K562 (cell line): ENCODE data around the gene HIVEP3. TPM values are rescaled to one million over a fixed set of nuclear protein-coding genes. Genes with fewer than 3 reads are reported as not detected.

Experiments
- ARHGAP35 ChIP-seq: fragments of 450-650 bp; IDR thresholded peaks from 2 replicates; pipeline ENCODE4 v1.6.1; 2018; ENCODE audit not compliant: partially characterized antibody
- CHD1 ChIP-seq: fragments of 200-600 bp; sonication (generic); IDR thresholded peaks from one replicate; pipeline ENCODE4 v1.6.1; 2012; ENCODE audit warnings: mild to moderate bottlenecking, moderate library complexity, low read length, inconsistent platforms
- FOXJ3 ChIP-seq: sonication (generic); formaldehyde crosslinking; IDR thresholded peaks from 2 replicates; pipeline ENCODE4 v1.4.0; 2020; ENCODE audit warnings: mild to moderate bottlenecking, missing genetic modification reagents
- KDM1A ChIP-seq, 2 experiments: fragments of 450-650 bp; IDR thresholded peaks; 2 replicates each; pipeline ENCODE4 v1.6.1; 2016; ENCODE audit warnings: mild to moderate bottlenecking in 2 of 2
- LEF1 ChIP-seq: fragments of 450-650 bp; IDR thresholded peaks from 2 replicates; pipeline ENCODE4 v1.6.1; 2016; ENCODE audit warnings: mild to moderate bottlenecking
- MAFG ChIP-seq: fragments of 450-650 bp; conservative IDR thresholded peaks from 2 replicates; pipeline ENCODE4 v1.6.1; 2016; ENCODE audit warnings: missing genetic modification characterization, missing compliant biosample characterization
- NR2C1 ChIP-seq, 2 experiments: fragments of 450-650 bp; IDR thresholded peaks; 2 replicates each; pipeline ENCODE4 v1.6.1; 2017; ENCODE audit warnings: mild to moderate bottlenecking in 2 of 2, antibody characterized with exemption in 1 of 2, inconsistent platforms in 1 of 2, missing compliant biosample characterization in 1 of 2, missing genetic modification characterization in 1 of 2
- NR4A1 ChIP-seq, 2 experiments: fragments of 250-450 bp in 1 of 2; fragments of 450-650 bp in 1 of 2; sonication (Bioruptor Pico) in 1 of 2; IDR thresholded peaks; 2 replicates each; pipeline versions ENCODE4 v1.4.0 to v1.6.1; 2016 to 2020; ENCODE audit warnings: mild to moderate bottlenecking in 2 of 2, missing compliant biosample characterization in 1 of 2, missing genetic modification characterization in 1 of 2, moderate library complexity in 1 of 2
- SLC30A9 ChIP-seq: fragments of 250-450 bp; sonication (Bioruptor Pico); IDR thresholded peaks from 2 replicates; pipeline ENCODE4 v1.8.0; 2022; ENCODE audit warnings: mild to moderate bottlenecking, moderate library complexity
- SMARCA5 ChIP-seq: fragments of 450-650 bp; IDR thresholded peaks from 2 replicates; pipeline ENCODE4 v1.6.1; 2016
- ZBED1 ChIP-seq: IDR thresholded peaks from 2 replicates; pipeline ENCODE4 v1.6.1; 2014
- ZNF583 ChIP-seq: fragments of 250-450 bp; sonication (Bioruptor Pico); IDR thresholded peaks from 2 replicates; pipeline ENCODE4 v1.4.0; 2020
- polyA plus RNA-seq, 8 experiments: library from polyadenylated mRNA; depleted of rRNA in 4 of 8; stranded (reverse) in 5 of 8; unstranded in 3 of 8; fragments of >200 nt; fragmentation: Nextera tagmentation in 2 of 8; fragmentation: Illumina TruSeq in 1 of 8; extraction: Ambion mirVana in 2 of 8; extraction: Trizol in 1 of 8; gene quantifications; 2 replicates each; pipeline versions ENCODE4 v1.2.1 to v1.2.3, GENCODE V29; 2011 to 2014; ENCODE audit warnings: inconsistent platforms in 1 of 8, missing spikeins in 1 of 8
- total RNA-seq, 7 experiments: library from RNA; depleted of rRNA in 6 of 7; stranded (reverse); fragments of >200 nt in 6 of 7; fragmentation: Illumina TruSeq in 2 of 7; extraction: Trizol in 2 of 7; gene quantifications; 2 replicates each; pipeline versions ENCODE4 v1.2.1 to v1.2.3, GENCODE V29; 2011 to 2021; ENCODE audit warnings: low replicate concordance in 1 of 7
- TF ChIP-seq, protein P1 (sequence below): fragments of 200-800 bp; sonication (Bioruptor generic); IDR thresholded peaks from 2 replicates; pipeline ENCODE4 v1.6.1; 2017; ENCODE audit warnings: missing genetic modification characterization, missing compliant biosample characterization
- TF ChIP-seq, protein P2 (sequence below), 2 experiments: fragments of 450-650 bp; formaldehyde crosslinking in 1 of 2; IDR thresholded peaks; 2 replicates each; pipeline versions ENCODE4 v1.4.0 to v1.6.1; 2014 to 2020; ENCODE audit warnings: mild to moderate bottlenecking in 2 of 2, borderline replicate concordance in 1 of 2, low read depth in 1 of 2
- TF ChIP-seq, protein P3 (sequence below), 2 experiments: fragments of 450-650 bp; IDR thresholded peaks; 2 replicates each; pipeline ENCODE4 v1.6.1; 2018; ENCODE audit warnings: mild to moderate bottlenecking in 2 of 2, low read depth in 1 of 2; ENCODE audit not compliant: partially characterized antibody in 2 of 2

Gene HIVEP3
- total and polyA plus RNA-seq, 9 of the 15 experiments (the other 6 are each of a cell fraction or from before 2014, with no cell fraction given), result 0.09 to 0.58 (median 0.34) TPM; not detected in 1

DNA sequence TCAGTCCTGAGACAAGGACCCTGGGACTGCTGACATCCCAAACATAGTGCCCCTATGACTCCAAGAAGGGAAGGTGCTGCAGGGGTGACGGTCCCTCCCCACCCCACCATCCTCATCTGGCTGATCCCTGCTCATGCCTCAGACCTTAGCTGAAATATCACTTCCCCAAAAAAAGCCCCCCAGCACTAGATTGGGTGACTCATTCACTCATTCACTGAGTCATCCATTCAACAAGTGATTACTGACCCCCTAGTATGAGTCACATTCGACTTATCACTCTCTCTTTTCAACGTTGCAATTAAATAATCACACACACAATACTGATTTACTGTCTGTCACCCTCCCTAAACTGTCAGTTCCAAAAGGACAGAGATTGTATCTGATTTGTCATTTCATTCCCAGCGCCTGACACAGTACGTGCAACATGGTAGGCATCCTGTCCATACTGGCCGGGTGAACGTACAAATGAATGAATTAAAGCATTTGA is 48.6 kb downstream of the HIVEP3 start (continued):
- peak; percentile 95 for TF ChIP-seq KDM1A (IDR thresholded peaks at IDR 0.05)
- no peak for TF ChIP-seq LEF1
- no peak for TF ChIP-seq ZNF583 (CRISPR knock-in tag)
- TF ChIP-seq, protein P1, sequence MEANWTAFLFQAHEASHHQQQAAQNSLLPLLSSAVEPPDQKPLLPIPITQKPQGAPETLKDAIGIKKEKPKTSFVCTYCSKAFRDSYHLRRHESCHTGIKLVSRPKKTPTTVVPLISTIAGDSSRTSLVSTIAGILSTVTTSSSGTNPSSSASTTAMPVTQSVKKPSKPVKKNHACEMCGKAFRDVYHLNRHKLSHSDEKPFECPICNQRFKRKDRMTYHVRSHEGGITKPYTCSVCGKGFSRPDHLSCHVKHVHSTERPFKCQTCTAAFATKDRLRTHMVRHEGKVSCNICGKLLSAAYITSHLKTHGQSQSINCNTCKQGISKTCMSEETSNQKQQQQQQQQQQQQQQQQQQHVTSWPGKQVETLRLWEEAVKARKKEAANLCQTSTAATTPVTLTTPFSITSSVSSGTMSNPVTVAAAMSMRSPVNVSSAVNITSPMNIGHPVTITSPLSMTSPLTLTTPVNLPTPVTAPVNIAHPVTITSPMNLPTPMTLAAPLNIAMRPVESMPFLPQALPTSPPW (CRISPR knock-in tag), result peak; percentile 61
- no peak for TF ChIP-seq SLC30A9
- no peak for TF ChIP-seq CHD1
- no peak for TF ChIP-seq SMARCA5
- no peak for TF ChIP-seq ARHGAP35
- no peak for TF ChIP-seq NR4A1 (CRISPR knock-in tag; IDR thresholded peaks at IDR 0.05)
- TF ChIP-seq NR4A1 (tag; IDR thresholded peaks at IDR 0.05), result no peak
- peak; percentile 46; the same call in 1 of the 2 replicates for TF ChIP-seq MAFG (tag)
- TF ChIP-seq ZBED1, result no peak
- TF ChIP-seq NR2C1 (IDR thresholded peaks at IDR 0.05), result no peak
- TF ChIP-seq NR2C1 (tag; IDR thresholded peaks at IDR 0.05), result peak; percentile 54
- TF ChIP-seq FOXJ3 (CRISPR knock-in tag), result no peak
- TF ChIP-seq, protein P2, sequence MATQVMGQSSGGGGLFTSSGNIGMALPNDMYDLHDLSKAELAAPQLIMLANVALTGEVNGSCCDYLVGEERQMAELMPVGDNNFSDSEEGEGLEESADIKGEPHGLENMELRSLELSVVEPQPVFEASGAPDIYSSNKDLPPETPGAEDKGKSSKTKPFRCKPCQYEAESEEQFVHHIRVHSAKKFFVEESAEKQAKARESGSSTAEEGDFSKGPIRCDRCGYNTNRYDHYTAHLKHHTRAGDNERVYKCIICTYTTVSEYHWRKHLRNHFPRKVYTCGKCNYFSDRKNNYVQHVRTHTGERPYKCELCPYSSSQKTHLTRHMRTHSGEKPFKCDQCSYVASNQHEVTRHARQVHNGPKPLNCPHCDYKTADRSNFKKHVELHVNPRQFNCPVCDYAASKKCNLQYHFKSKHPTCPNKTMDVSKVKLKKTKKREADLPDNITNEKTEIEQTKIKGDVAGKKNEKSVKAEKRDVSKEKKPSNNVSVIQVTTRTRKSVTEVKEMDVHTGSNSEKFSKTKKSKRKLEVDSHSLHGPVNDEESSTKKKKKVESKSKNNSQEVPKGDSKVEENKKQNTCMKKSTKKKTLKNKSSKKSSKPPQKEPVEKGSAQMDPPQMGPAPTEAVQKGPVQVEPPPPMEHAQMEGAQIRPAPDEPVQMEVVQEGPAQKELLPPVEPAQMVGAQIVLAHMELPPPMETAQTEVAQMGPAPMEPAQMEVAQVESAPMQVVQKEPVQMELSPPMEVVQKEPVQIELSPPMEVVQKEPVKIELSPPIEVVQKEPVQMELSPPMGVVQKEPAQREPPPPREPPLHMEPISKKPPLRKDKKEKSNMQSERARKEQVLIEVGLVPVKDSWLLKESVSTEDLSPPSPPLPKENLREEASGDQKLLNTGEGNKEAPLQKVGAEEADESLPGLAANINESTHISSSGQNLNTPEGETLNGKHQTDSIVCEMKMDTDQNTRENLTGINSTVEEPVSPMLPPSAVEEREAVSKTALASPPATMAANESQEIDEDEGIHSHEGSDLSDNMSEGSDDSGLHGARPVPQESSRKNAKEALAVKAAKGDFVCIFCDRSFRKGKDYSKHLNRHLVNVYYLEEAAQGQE (IDR thresholded peaks at IDR 0.05; ENCODE audit: borderline replicate concordance), result no peak
- TF ChIP-seq, protein P2 (CRISPR knock-in tag; IDR thresholded peaks at IDR 0.05; ENCODE audit: low read depth), result no peak
- TF ChIP-seq, protein P3, sequence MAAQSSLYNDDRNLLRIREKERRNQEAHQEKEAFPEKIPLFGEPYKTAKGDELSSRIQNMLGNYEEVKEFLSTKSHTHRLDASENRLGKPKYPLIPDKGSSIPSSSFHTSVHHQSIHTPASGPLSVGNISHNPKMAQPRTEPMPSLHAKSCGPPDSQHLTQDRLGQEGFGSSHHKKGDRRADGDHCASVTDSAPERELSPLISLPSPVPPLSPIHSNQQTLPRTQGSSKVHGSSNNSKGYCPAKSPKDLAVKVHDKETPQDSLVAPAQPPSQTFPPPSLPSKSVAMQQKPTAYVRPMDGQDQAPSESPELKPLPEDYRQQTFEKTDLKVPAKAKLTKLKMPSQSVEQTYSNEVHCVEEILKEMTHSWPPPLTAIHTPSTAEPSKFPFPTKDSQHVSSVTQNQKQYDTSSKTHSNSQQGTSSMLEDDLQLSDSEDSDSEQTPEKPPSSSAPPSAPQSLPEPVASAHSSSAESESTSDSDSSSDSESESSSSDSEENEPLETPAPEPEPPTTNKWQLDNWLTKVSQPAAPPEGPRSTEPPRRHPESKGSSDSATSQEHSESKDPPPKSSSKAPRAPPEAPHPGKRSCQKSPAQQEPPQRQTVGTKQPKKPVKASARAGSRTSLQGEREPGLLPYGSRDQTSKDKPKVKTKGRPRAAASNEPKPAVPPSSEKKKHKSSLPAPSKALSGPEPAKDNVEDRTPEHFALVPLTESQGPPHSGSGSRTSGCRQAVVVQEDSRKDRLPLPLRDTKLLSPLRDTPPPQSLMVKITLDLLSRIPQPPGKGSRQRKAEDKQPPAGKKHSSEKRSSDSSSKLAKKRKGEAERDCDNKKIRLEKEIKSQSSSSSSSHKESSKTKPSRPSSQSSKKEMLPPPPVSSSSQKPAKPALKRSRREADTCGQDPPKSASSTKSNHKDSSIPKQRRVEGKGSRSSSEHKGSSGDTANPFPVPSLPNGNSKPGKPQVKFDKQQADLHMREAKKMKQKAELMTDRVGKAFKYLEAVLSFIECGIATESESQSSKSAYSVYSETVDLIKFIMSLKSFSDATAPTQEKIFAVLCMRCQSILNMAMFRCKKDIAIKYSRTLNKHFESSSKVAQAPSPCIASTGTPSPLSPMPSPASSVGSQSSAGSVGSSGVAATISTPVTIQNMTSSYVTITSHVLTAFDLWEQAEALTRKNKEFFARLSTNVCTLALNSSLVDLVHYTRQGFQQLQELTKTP (IDR thresholded peaks at IDR 0.05; ENCODE audit: low read depth in 1 of 2, partially characterized antibody in 2 of 2), result peak in 1 of 2 experiments; percentile 38
